OCI-LY1 (cell line): Measurements from ENCODE around the gene ZNF132.
A peak's percentile ranks its signal among the peaks of the same experiment; 100 is the strongest.

Experiments
- H2AFZ ChIP-seq: fragments of 200-600 bp; sonication (generic), shearing (Covaris generic); 2 replicates; pipeline ENCODE4 v1.6.0; 2014; ENCODE audit warnings: antibody characterized with exemption, mild to moderate bottlenecking, low read length
- H3F3A ChIP-seq: fragments of 200-600 bp; sonication (generic), shearing (Covaris generic); 2 replicates; pipeline ENCODE4 v1.6.0; 2014; ENCODE audit warnings: mild to moderate bottlenecking, antibody characterized with exemption, low read length, moderate library complexity; ENCODE audit not compliant: insufficient read depth
- H3K27ac ChIP-seq: fragments of 200-600 bp; sonication (generic); 2 replicates; pipeline ENCODE4 v1.5.1; 2014; ENCODE audit warnings: low read length, mixed run types, mild to moderate bottlenecking, low read depth; ENCODE audit not compliant: poor library complexity, severe bottlenecking
- H3K27me3 ChIP-seq: fragments of 200-600 bp; sonication (generic); 2 replicates; pipeline ENCODE4 v1.6.0; 2014; ENCODE audit warnings: antibody characterized with exemption, mild to moderate bottlenecking, low read length, moderate library complexity; ENCODE audit not compliant: insufficient read depth
- H3K36me3 ChIP-seq: fragments of 200-600 bp; sonication (generic); 2 replicates; pipeline ENCODE4 v1.6.1; 2014; ENCODE audit warnings: mild to moderate bottlenecking, antibody characterized with exemption, low read length, moderate library complexity, mixed read lengths; ENCODE audit not compliant: insufficient read depth
- H3K4me1 ChIP-seq: fragments of 200-600 bp; sonication (generic); 2 replicates; pipeline ENCODE4 v1.5.1; 2014; ENCODE audit warnings: mild to moderate bottlenecking, low read length, moderate library complexity; ENCODE audit not compliant: insufficient read depth, severe bottlenecking
- H3K4me2 ChIP-seq: fragments of 200-600 bp; sonication (generic), shearing (Covaris generic); 2 replicates; pipeline ENCODE4 v1.6.1; 2014; ENCODE audit warnings: low read length
- H3K4me3 ChIP-seq: fragments of 200-600 bp; sonication (generic); 2 replicates; pipeline ENCODE4 v1.5.1; 2014; ENCODE audit warnings: low read length, low read depth, mild to moderate bottlenecking, mixed read lengths; ENCODE audit not compliant: poor library complexity, severe bottlenecking
- H3K79me2 ChIP-seq: fragments of 200-600 bp; shearing (Covaris generic); 2 replicates; pipeline ENCODE4 v1.6.1; 2016; ENCODE audit warnings: mixed run types, low read length, mixed read lengths; ENCODE audit not compliant: insufficient read depth
- H3K9ac ChIP-seq: fragments of 200-600 bp; sonication (generic), shearing (Covaris generic); 2 replicates; pipeline ENCODE4 v1.6.1; 2014; ENCODE audit warnings: mild to moderate bottlenecking, low read length, mixed read lengths
- H3K9me2 ChIP-seq: fragments of 200-600 bp; sonication (generic), shearing (Covaris generic); 2 replicates; pipeline ENCODE4 v1.6.1; 2014; ENCODE audit warnings: low read depth, mild to moderate bottlenecking, low read length, mixed read lengths
- H3K9me3 ChIP-seq: fragments of 200-600 bp; shearing (Covaris generic); 2 replicates; pipeline ENCODE4 v1.6.1; 2014; ENCODE audit warnings: low read length, mixed read lengths
- H4K20me1 ChIP-seq: fragments of 200-600 bp; sonication (generic), shearing (Covaris generic); 2 replicates; pipeline ENCODE4 v1.6.0; 2016; ENCODE audit warnings: mild to moderate bottlenecking, low read length; ENCODE audit not compliant: insufficient read depth
- EZH2 ChIP-seq: fragments of 200-600 bp; sonication (generic), shearing (Covaris generic); IDR thresholded peaks from 2 replicates; pipeline ENCODE4 v1.8.0; 2017; ENCODE audit warnings: borderline replicate concordance, mixed run types, mild to moderate bottlenecking, antibody characterized with exemption, low read length, moderate library complexity, mixed read lengths
- TF ChIP-seq, protein P1 (sequence below): fragments of 200-600 bp; sonication (generic), shearing (Covaris generic); IDR thresholded peaks from 2 replicates; pipeline ENCODE4 v1.5.1; 2017; ENCODE audit warnings: mild to moderate bottlenecking, antibody characterized with exemption, low read length, moderate library complexity, mixed read lengths

ZNF132 gene

DNA sequence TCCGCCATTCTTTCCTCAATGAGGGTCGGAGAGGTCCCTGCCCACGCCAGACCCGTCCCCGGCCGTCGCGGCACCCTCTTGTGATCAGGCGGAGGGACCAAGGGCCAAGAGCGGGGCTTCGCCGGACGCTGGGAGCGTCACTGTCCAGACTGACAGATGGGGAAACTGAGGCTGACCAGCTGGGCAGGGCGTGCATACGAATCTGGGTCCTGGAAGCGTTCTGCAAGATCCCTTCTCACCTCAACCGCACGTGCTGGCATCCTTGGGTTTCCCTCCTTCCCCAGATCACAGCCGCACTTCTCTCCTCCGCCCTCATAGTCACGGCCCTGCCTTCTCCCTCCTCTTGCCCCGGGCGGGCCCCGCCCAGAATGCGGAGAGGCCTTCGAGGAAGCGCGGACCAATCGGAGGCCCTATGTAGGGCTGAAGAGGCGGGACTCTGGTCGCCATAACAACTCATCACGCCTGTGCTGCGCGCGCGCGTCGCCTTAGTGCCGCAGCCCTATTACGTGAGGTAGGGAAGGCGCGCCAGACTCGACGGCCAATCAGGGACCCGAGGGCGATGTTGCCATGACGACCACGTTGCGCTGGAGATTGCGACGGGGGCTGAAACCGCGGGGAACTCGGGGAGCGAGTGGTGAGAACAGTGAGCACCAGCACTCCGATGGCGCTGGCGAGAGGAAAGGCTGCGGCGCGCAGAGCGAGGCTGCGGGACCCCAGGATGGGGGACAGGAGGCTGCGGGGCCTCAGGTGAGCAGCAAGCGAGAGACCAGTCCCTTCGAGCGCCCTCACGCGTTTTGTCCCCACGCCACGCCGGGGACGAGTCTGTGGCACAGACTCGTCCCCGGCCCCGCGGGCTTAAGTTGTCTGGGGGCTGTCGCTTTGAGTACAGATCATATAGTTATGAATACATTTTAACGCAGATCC is 38.8 kb downstream of the ZNF132 start:
- Histone ChIP-seq H3K9ac (peak overlapping the region; percentile 68), H3K27me3 (no peaks in the 10 kb centered on the region), H3K4me1 (peaks cover 16% of the 10 kb centered on the region), H4K20me1 (no peaks in the 10 kb centered on the region), H3K9me2 (no peaks in the 10 kb centered on the region), H3K79me2 (no peaks in the 10 kb centered on the region), H3K27ac (no peak overlapping the region), H3K4me3 (peak overlapping the region; percentile 66), H2AFZ (no peak overlapping the region), H3K4me2 (peak overlapping the region; percentile 85), H3K9me3 (no peaks in the 10 kb centered on the region), H3K36me3 (no peaks in the 10 kb centered on the region; the same call in 1 of the 2 replicates), H3F3A (0 out of 2 replicates have a peak, but pooled peaks cover 5% of the 10 kb centered on the region)
- TF ChIP-seq EZH2: no peak
- TF ChIP-seq, protein P1, sequence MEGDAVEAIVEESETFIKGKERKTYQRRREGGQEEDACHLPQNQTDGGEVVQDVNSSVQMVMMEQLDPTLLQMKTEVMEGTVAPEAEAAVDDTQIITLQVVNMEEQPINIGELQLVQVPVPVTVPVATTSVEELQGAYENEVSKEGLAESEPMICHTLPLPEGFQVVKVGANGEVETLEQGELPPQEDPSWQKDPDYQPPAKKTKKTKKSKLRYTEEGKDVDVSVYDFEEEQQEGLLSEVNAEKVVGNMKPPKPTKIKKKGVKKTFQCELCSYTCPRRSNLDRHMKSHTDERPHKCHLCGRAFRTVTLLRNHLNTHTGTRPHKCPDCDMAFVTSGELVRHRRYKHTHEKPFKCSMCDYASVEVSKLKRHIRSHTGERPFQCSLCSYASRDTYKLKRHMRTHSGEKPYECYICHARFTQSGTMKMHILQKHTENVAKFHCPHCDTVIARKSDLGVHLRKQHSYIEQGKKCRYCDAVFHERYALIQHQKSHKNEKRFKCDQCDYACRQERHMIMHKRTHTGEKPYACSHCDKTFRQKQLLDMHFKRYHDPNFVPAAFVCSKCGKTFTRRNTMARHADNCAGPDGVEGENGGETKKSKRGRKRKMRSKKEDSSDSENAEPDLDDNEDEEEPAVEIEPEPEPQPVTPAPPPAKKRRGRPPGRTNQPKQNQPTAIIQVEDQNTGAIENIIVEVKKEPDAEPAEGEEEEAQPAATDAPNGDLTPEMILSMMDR: no peak

DNA sequence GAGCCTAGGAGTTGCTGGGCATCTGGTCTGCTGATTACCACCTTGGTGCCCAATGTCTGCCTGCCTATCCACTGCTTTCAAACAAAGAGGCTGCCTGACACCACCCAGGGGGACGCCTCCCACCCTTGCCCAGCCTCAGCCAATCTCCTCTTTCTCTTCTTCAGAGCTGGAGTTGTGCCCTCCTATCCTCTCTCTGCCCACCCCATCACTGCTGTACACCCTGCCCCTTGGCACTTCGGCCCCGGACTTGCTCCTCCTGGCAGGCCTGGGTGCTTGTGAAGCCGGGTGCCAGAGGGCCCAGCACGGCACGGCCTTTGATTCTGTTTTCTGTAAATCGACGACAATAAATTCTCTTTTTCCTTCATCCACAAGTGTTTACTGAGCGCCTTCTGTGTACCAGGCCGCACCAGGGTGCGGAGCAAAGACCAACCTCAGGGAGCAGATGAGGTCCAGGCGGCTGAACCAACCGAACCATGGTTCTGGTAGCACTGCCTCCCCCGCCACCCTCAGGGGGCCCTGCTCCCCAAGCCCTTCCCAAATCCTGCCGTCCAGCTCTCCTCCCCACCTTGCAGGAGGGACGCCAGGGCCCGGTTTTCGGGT is 39.5 kb downstream of the ZNF132 start:
- H3K9ac ChIP-seq: peak overlapping the region; percentile 47; the same call in 1 of the 2 replicates
- no peak for TF ChIP-seq EZH2
- TF ChIP-seq, protein P1: no peak
- H2AFZ ChIP-seq: no peak overlapping the region
- H3F3A ChIP-seq: 0 out of 2 replicates have a peak, but pooled peaks cover 5% of the 10 kb centered on the region
- peaks cover 16% of the 10 kb centered on the region for H3K4me1 ChIP-seq
- no peaks in the 10 kb centered on the region for H3K9me2 ChIP-seq
- no peaks in the 10 kb centered on the region for H3K27me3 ChIP-seq
- H3K79me2 ChIP-seq: no peaks in the 10 kb centered on the region
- H3K27ac ChIP-seq: no peak overlapping the region
- H3K9me3 ChIP-seq: no peaks in the 10 kb centered on the region
- peaks cover 6% of the 10 kb centered on the region for H3K36me3 ChIP-seq
- H4K20me1 ChIP-seq: no peaks in the 10 kb centered on the region
- H3K4me2 ChIP-seq: peak overlapping the region; percentile 65
- H3K4me3 ChIP-seq: peak overlapping the region; percentile 51

DNA sequence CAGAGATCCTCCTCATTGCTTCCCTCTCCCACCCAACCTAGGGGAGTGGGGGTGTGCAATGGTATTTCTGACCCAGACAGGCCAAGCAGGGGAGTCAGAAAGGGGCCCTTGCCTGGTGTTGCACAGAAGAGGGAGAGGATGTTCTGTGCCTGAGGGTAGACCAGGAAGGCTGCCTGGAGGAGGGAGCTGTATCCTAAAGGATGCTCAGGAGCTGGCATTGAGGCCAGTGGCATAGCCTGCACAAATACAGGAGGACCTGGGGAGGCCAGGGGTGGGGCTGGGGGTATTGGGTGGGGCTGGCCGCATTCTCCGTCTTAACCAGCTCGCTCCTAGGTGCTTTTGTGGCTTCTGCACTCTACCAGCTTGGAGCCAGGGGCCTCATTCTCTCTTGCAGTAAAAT is 40.0 kb downstream of the ZNF132 start:
- no peak overlapping the region for H3K4me2 ChIP-seq
- H3K27me3 ChIP-seq: no peaks in the 10 kb centered on the region
- H3K4me1 ChIP-seq: peaks cover 16% of the 10 kb centered on the region
- H3K4me3 ChIP-seq: no peak overlapping the region
- no peak for TF ChIP-seq EZH2
- TF ChIP-seq, protein P1: no peak
- H2AFZ ChIP-seq: no peak overlapping the region
- no peaks in the 10 kb centered on the region for H3K9me2 ChIP-seq
- no peaks in the 10 kb centered on the region for H3K79me2 ChIP-seq
- no peaks in the 10 kb centered on the region for H4K20me1 ChIP-seq
- H3K36me3 ChIP-seq: peaks cover 11% of the 10 kb centered on the region
- H3K27ac ChIP-seq: no peak overlapping the region
- H3K9me3 ChIP-seq: no peaks in the 10 kb centered on the region
- H3F3A ChIP-seq: 0 out of 2 replicates have a peak, but pooled peaks cover 5% of the 10 kb centered on the region
- H3K9ac ChIP-seq: no peak overlapping the region
